IPS-NIHi11 (cell line): ENCODE measurements around the gene PBX3.

ENCODE experiments used
- DNase-seq: peaks from one replicate; pipeline ENCODE4 v3.0.0; 2012; ENCODE audit warnings: mixed read lengths, low spot score

Gene PBX3

GRCh38 chr9:125996791-125997190, 249.6 kb downstream of the PBX3 start:
- no peak for DNase-seq

- no peak for DNase-seq
These were observed 250.1 kb downstream of the PBX3 start for GRCh38 chr9:125997196-125997823.

- no peak for DNase-seq
These were observed 251.8 kb downstream of the PBX3 start for GRCh38 chr9:125998837-125999503.

- no peak for DNase-seq
These were observed 252.3 kb downstream of the PBX3 start for GRCh38 chr9:125999504-125999881.

GRCh38 chr9:126000256-126000655, 253.1 kb downstream of the PBX3 start:
- no peak for DNase-seq

- no peak for DNase-seq
These were observed 253.8 kb downstream of the PBX3 start for GRCh38 chr9:126000731-126001580.

- DNase-seq: no peak
These were observed 254.5 kb downstream of the PBX3 start for GRCh38 chr9:126001581-126002225.

GRCh38 chr9:126002476-126003350, 255.5 kb downstream of the PBX3 start:
- DNase-seq: no peak

- no peak for DNase-seq
These were observed 261.9 kb downstream of the PBX3 start for GRCh38 chr9:126009047-126009446.

GRCh38 chr9:126014726-126015125, 267.6 kb downstream of the PBX3 start:
- no peak for DNase-seq

- DNase-seq: no peak
These were observed 268.3 kb downstream of the PBX3 start for GRCh38 chr9:126015424-126015823.

GRCh38 chr9:126016579-126017290, 269.6 kb downstream of the PBX3 start:
- no peak for DNase-seq
